CD14-positive monocyte (primary cell): ENCODE results near the gene TRPM2. TPM values are rescaled to one million over a fixed set of nuclear protein-coding genes. Genes with fewer than 3 reads are reported as not detected.

Experiments used
- DNase-seq, 3 donors: peaks; one replicate each; pipeline ENCODE4 v3.0.0-alpha.2; 2011 to 2022
- H2AFZ ChIP-seq: 2 replicates; pipeline ENCODE4 v1.6.0; 2012; ENCODE audit warnings: mild to moderate bottlenecking, low read depth, low read length, inconsistent platforms; ENCODE audit not compliant: insufficient read depth, poor library complexity, severe bottlenecking
- H3K27ac ChIP-seq, 2 donors: 1 replicate in 1 of 2; 2 replicates in 1 of 2; pipeline ENCODE4 v1.5.1; 2012 to 2013; ENCODE audit warnings: low read length in 2 of 2, control low read depth in 1 of 2, inconsistent platforms in 1 of 2, low read depth in 1 of 2, mild to moderate bottlenecking in 1 of 2
- H3K27me3 ChIP-seq, 2 donors: one replicate each; pipeline versions ENCODE4 v1.6.0 to v1.6.1; 2011 to 2013; ENCODE audit warnings: low read length in 2 of 2; ENCODE audit not compliant: control insufficient read depth in 2 of 2, insufficient read depth in 2 of 2
- H3K36me3 ChIP-seq, 2 donors: replicated peaks in 1 of 2; 1 replicate in 1 of 2; 2 replicates in 1 of 2; pipeline versions ENCODE4 v1.5.1 to v1.6.1; 2012 to 2013; ENCODE audit warnings: low read length in 2 of 2, control low read depth in 1 of 2, inconsistent platforms in 1 of 2, mild to moderate bottlenecking in 1 of 2; ENCODE audit not compliant: insufficient read depth in 2 of 2, control insufficient read depth in 1 of 2
- H3K4me1 ChIP-seq, 2 donors: 1 replicate in 1 of 2; 2 replicates in 1 of 2; pipeline versions ENCODE4 v1.5.1 to v1.6.1; 2012 to 2013; ENCODE audit warnings: low read length in 2 of 2, control low read depth in 1 of 2, inconsistent platforms in 1 of 2, mild to moderate bottlenecking in 1 of 2, moderate library complexity in 1 of 2; ENCODE audit not compliant: insufficient read depth in 2 of 2, control insufficient read depth in 1 of 2
- H3K4me2 ChIP-seq: replicated peaks from 2 replicates; pipeline ENCODE3; 2012; ENCODE audit warnings: low read length, moderate library complexity, mild to moderate bottlenecking; ENCODE audit not compliant: poor library complexity, severe bottlenecking; ENCODE audit errors: extremely low read depth
- H3K4me3 ChIP-seq, 3 experiments: fragments of 200-600 bp in 1 of 3; sonication (generic) in 1 of 3; replicated peaks in 1 of 3; 1 replicate in 2 of 3; 2 replicates in 1 of 3; pipeline ENCODE4 v1.5.1; 2011 to 2013; ENCODE audit warnings: low read length in 3 of 3, mild to moderate bottlenecking in 3 of 3, control low read depth in 2 of 3, low read depth in 2 of 3, inconsistent platforms in 1 of 3, moderate library complexity in 1 of 3
- H3K79me2 ChIP-seq: 2 replicates; pipeline ENCODE4 v1.6.0; 2012; ENCODE audit warnings: mild to moderate bottlenecking, control low read depth, inconsistent platforms, low read length, moderate library complexity; ENCODE audit not compliant: insufficient read depth
- H3K9ac ChIP-seq: 2 replicates; pipeline ENCODE4 v1.6.0; 2017; ENCODE audit warnings: low read length, mild to moderate bottlenecking; ENCODE audit not compliant: insufficient read depth, poor library complexity, severe bottlenecking
- H3K9me3 ChIP-seq, 2 donors: replicated peaks in 1 of 2; 1 replicate in 1 of 2; 2 replicates in 1 of 2; pipeline versions ENCODE4 v1.5.1 to v1.6.1; 2012 to 2013; ENCODE audit warnings: low read length in 2 of 2, control low read depth in 1 of 2; ENCODE audit not compliant: control insufficient read depth in 1 of 2, insufficient read depth in 1 of 2
- H4K20me1 ChIP-seq: 2 replicates; pipeline ENCODE4 v1.6.0; 2012; ENCODE audit warnings: mild to moderate bottlenecking, low read length, control low read depth, moderate library complexity; ENCODE audit not compliant: insufficient read depth
- H3K27ac Mint-ChIP-seq, 7 donors: one replicate each; pipeline ENCODE4 v1.8.0; 2020; ENCODE audit warnings: mild to moderate bottlenecking in 7 of 7, mixed read lengths in 7 of 7, moderate library complexity in 6 of 7, inconsistent platforms in 2 of 7
- H3K27me3 Mint-ChIP-seq, 3 donors: one replicate each; pipeline ENCODE4 v1.8.0; 2021 to 2022; ENCODE audit warnings: low read depth in 3 of 3, mild to moderate bottlenecking in 3 of 3, mixed read lengths in 3 of 3, moderate library complexity in 3 of 3, inconsistent platforms in 1 of 3
- H3K36me3 Mint-ChIP-seq, 2 donors: one replicate each; pipeline ENCODE4 v1.8.0; 2020; ENCODE audit warnings: mixed read lengths in 2 of 2, inconsistent platforms in 1 of 2, mild to moderate bottlenecking in 1 of 2
- H3K4me1 Mint-ChIP-seq: one replicate; pipeline ENCODE4 v1.8.0; 2020; ENCODE audit warnings: mild to moderate bottlenecking, mixed read lengths
- H3K4me3 Mint-ChIP-seq, 2 donors: one replicate each; pipeline ENCODE4 v1.8.0; 2020; ENCODE audit warnings: mild to moderate bottlenecking in 2 of 2, mixed read lengths in 2 of 2, moderate library complexity in 1 of 2
- H3K9me3 Mint-ChIP-seq, 7 donors: one replicate each; pipeline ENCODE4 v1.8.0; 2020 to 2022; ENCODE audit warnings: mixed read lengths in 7 of 7, mild to moderate bottlenecking in 6 of 7, moderate library complexity in 6 of 7, inconsistent platforms in 2 of 7
- CTCF ChIP-seq: fragments of 200-600 bp; IDR thresholded peaks from one replicate; pipeline ENCODE4 v1.8.0; 2022; ENCODE audit warnings: antibody characterized with exemption, mild to moderate bottlenecking
- WGBS: methylation state at CpG from one replicate; pipeline ENCODE4 v1.1.5; 2013; ENCODE audit warnings: missing lambda C conversion rate; ENCODE audit not compliant: insufficient coverage; 5-methylcytosine and 5-hydroxymethylcytosine counted together
- intact Hi-C, 2 donors: fragments of 100-400 bp; cut with micrococcal nuclease; formaldehyde crosslinking; loops; one replicate each; pipeline versions ENCODE4 v1.15.0 to v1.15.1; 2023
- polyA plus RNA-seq, 3 donors: library from polyadenylated mRNA; depleted of rRNA in 1 of 3; unstranded in 2 of 3; stranded (reverse) in 1 of 3; fragments of 300-500 nt in 2 of 3; fragments of >200 nt in 1 of 3; fragmentation: Illumina TruSeq in 2 of 3; gene quantifications; 1 replicate in 2 of 3; 2 replicates in 1 of 3; pipeline ENCODE4 v1.2.3, GENCODE V29; 2012 to 2021

TRPM2 gene
- polyA plus RNA-seq, 3 donors, result 7.6 to 21.6 (median 12.2) TPM

DNA sequence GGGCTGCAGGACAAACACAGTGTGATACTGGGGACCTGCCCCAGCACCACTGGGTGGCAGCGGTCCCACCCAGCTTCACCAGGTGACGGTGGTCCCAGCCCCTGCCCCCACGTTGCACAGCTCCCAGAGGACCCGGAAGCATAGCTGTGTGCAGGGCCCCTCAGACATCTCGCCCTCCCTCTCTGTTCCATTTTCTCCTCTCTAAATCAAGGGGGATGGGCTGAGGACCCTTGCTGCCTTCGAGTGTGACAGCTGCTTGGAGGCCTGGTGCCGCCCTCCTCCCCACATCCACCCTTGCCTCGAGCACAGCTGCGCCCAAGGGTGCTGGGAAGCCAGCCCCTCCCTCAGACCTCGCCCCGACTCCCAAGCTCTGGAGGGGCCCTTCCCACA lies 85.8 kb downstream of the TRPM2 start:
- Mint-ChIP-seq H3K9me3 (peaks cover under 1 to 18% (median 3%) of the 10 kb centered on the region in 7 donors), H3K27me3 (peaks cover 0 to 2% (median 0%) of the 10 kb centered on the region in 3 donors), H3K4me3 (no peak overlapping the region), H3K27ac (peak overlapping the region in 1 of 7 donors; percentile 35), H3K4me1 (no peaks in the 10 kb centered on the region), H3K36me3 (peaks cover 70 to 91% of the 10 kb centered on the region in 2 donors)
- intact Hi-C loops, result no loop called here
- Histone ChIP-seq H3K9me3 (peaks cover 0 to 5% of the 10 kb centered on the region in 2 donors), H3K27me3 (no peaks in the 10 kb centered on the region), H3K9ac (no peak overlapping the region), H2AFZ (no peak overlapping the region), H3K27ac (no peak overlapping the region), H3K4me3 (no peak overlapping the region), H3K36me3 (peaks cover 86 to 94% of the 10 kb centered on the region in 2 donors), H3K4me1 (no peaks in the 10 kb centered on the region), H4K20me1 (peaks cover 4% of the 10 kb centered on the region), H3K4me2 (no peak overlapping the region), H3K79me2 (no peaks in the 10 kb centered on the region)
- no peak for DNase-seq
- 88% methylated on average over 8 of the region's 11 CpGs for WGBS
- no peak for TF ChIP-seq CTCF

GRCh38 chr21:44440241-44441040 lies 87.0 kb downstream of the TRPM2 start:
- no peak overlapping the region for H3K4me3 ChIP-seq
- no peak overlapping the region for H3K9ac ChIP-seq
- H3K4me1 ChIP-seq, result no peaks in the 10 kb centered on the region
- peaks cover 74 to 81% of the 10 kb centered on the region in 2 donors for H3K36me3 ChIP-seq
- no peak for DNase-seq
- intact Hi-C loops, result no loop called here
- Mint-ChIP-seq H3K27ac (no peak overlapping the region), H3K4me3 (no peak overlapping the region), H3K36me3 (peaks cover 59 to 81% of the 10 kb centered on the region in 2 donors), H3K4me1 (no peaks in the 10 kb centered on the region), H3K27me3 (peaks cover 1 to 3% (median 2%) of the 10 kb centered on the region in 3 donors), H3K9me3 (peaks cover 6 to 27% (median 11%) of the 10 kb centered on the region in 7 donors)
- H3K27ac ChIP-seq, result no peak overlapping the region
- H3K27me3 ChIP-seq, result no peaks in the 10 kb centered on the region
- H2AFZ ChIP-seq, result no peak overlapping the region
- no peak overlapping the region for H3K4me2 ChIP-seq
- peaks cover 4% of the 10 kb centered on the region for H4K20me1 ChIP-seq
- no peaks in the 10 kb centered on the region for H3K79me2 ChIP-seq
- no peak for TF ChIP-seq CTCF
- H3K9me3 ChIP-seq, result peaks cover 0 to 11% of the 10 kb centered on the region in 2 donors
- 96% methylated on average over 22 of the region's 33 CpGs for WGBS
